ENCODE data around the gene TSPAN3. TPM values are rescaled to one million over a fixed set of nuclear protein-coding genes. Genes with fewer than 3 reads are reported as not detected.

Gene TSPAN3
- total RNA-seq, 4 donors from 2014 or later: 330 to 637 (median 593) TPM

GRCh38 chr15:77014132-77015081 lies 56.5 kb downstream of the TSPAN3 start:
- no peaks in the 10 kb centered on the region for H3K27me3 ChIP-seq
- TF ChIP-seq CTCF (IDR thresholded peaks at IDR 0.05) (no peak), POLR2A (IDR thresholded peaks at IDR 0.05) (no peak)
- intact Hi-C loops (cut with DNase I): no loop called here
- 76 to 84% methylated on average over 13 to 22 of the region's 23 CpGs for WGBS, 2 donors
- H3K4me1 ChIP-seq: no peaks in the 10 kb centered on the region
- H3K27ac ChIP-seq: no peak overlapping the region
- H3K9me3 ChIP-seq: no peaks in the 10 kb centered on the region
- no peak overlapping the region for H3K4me3 ChIP-seq (replicated peaks in 1 of 3)
- DNase-seq: no peak
- no peaks in the 10 kb centered on the region for H3K36me3 ChIP-seq

- no peak for DNase-seq
- TF ChIP-seq POLR2A (IDR thresholded peaks at IDR 0.05) (no peak), CTCF (IDR thresholded peaks at IDR 0.05) (no peak)
- Histone ChIP-seq H3K36me3 (no peaks in the 10 kb centered on the region), H3K27ac (no peak overlapping the region), H3K4me3 (replicated peaks in 1 of 3) (no peak overlapping the region), H3K9me3 (no peaks in the 10 kb centered on the region), H3K27me3 (no peaks in the 10 kb centered on the region), H3K4me1 (no peaks in the 10 kb centered on the region)
- WGBS, 2 donors: 71 to 84% methylated on average over 6 of the region's 6 CpGs
- intact Hi-C loops (cut with DNase I): no loop called here
These were observed 57.2 kb downstream of the TSPAN3 start for GRCh38 chr15:77013776-77014131.

- H3K4me3 ChIP-seq (replicated peaks in 1 of 3): no peak overlapping the region
- TF ChIP-seq POLR2A (IDR thresholded peaks at IDR 0.05): no peak
- TF ChIP-seq CTCF (IDR thresholded peaks at IDR 0.05): no peak
- 39 to 63% methylated on average over 2 to 4 of the region's 4 CpGs for WGBS, 2 donors
- no peak overlapping the region for H3K27ac ChIP-seq
- no peaks in the 10 kb centered on the region for H3K9me3 ChIP-seq
- no peaks in the 10 kb centered on the region for H3K27me3 ChIP-seq
- DNase-seq: no peak
- H3K4me1 ChIP-seq: no peaks in the 10 kb centered on the region
- intact Hi-C loops (cut with DNase I): no loop called here
- H3K36me3 ChIP-seq: no peaks in the 10 kb centered on the region
These were observed 58.0 kb downstream of the TSPAN3 start for GRCh38 chr15:77012868-77013267.

- Histone ChIP-seq H3K4me3 (replicated peaks in 1 of 3) (no peak overlapping the region), H3K9me3 (no peaks in the 10 kb centered on the region), H3K27me3 (no peaks in the 10 kb centered on the region), H3K4me1 (no peaks in the 10 kb centered on the region), H3K27ac (no peak overlapping the region), H3K36me3 (no peaks in the 10 kb centered on the region)
- DNase-seq: no peak
- WGBS, 2 donors: 92 to 95% methylated on average over 3 of the region's 3 CpGs
- intact Hi-C loops (cut with DNase I): no loop called here
- TF ChIP-seq CTCF (IDR thresholded peaks at IDR 0.05) (no peak), POLR2A (IDR thresholded peaks at IDR 0.05) (no peak)
These were observed 58.7 kb downstream of the TSPAN3 start for GRCh38 chr15:77012117-77012712.

- Histone ChIP-seq H3K4me3 (replicated peaks in 1 of 3) (no peak overlapping the region), H3K36me3 (no peaks in the 10 kb centered on the region), H3K27me3 (no peaks in the 10 kb centered on the region), H3K27ac (no peak overlapping the region), H3K4me1 (no peaks in the 10 kb centered on the region), H3K9me3 (no peaks in the 10 kb centered on the region)
- 70 to 80% methylated on average over 4 of the region's 4 CpGs for WGBS, 2 donors
- TF ChIP-seq CTCF (IDR thresholded peaks at IDR 0.05) (no peak), POLR2A (IDR thresholded peaks at IDR 0.05) (no peak)
- DNase-seq: no peak
- intact Hi-C loops (cut with DNase I): no loop called here
These were observed 60.1 kb downstream of the TSPAN3 start for GRCh38 chr15:77010857-77011256.
